ENCODE measurements around the gene TAS2R40. TPM values are rescaled to one million over a fixed set of nuclear protein-coding genes. Genes with fewer than 3 reads are reported as not detected.

The TAS2R40 gene
- total RNA-seq, 1 experiment from 2014 or later, result not detected

GRCh38 chr7:143229054-143229790 lies 7.4 kb downstream of the TAS2R40 start:
- Histone ChIP-seq H3K4me3 (replicated peaks in 1 of 2; ENCODE audit: low read depth in 1 of 2, low read length in 2 of 2) (no peak overlapping the region), H3K9me3 (ENCODE audit: control insufficient read depth in 1 of 2, insufficient read depth in 1 of 2, low read depth in 1 of 2, low read length in 2 of 2) (no peaks in the 10 kb centered on the region; a peak in 1 of 4 replicates), H2AFZ (ENCODE audit: low read depth, low read length, poor library complexity, severe bottlenecking) (no peak overlapping the region), H3K4me1 (ENCODE audit: control insufficient read depth in 1 of 2, insufficient read depth in 2 of 2, low read length in 2 of 2) (no peaks in the 10 kb centered on the region), H3K27ac (ENCODE audit: low read depth, low read length) (no peak overlapping the region), H3K4me2 (ENCODE audit: low read length) (no peak overlapping the region), H3K27me3 (ENCODE audit: insufficient read depth, low read length) (peaks cover 5% of the 10 kb centered on the region; the same call in 1 of the 2 replicates), H3K79me2 (ENCODE audit: insufficient read depth, low read length) (no peaks in the 10 kb centered on the region), H3K36me3 (ENCODE audit: control insufficient read depth in 1 of 2, insufficient read depth in 2 of 2, low read length in 2 of 2) (no peaks in the 10 kb centered on the region), H4K20me1 (ENCODE audit: insufficient read depth) (no peaks in the 10 kb centered on the region), H3K9me2 (ENCODE audit: insufficient read depth) (no peaks in the 10 kb centered on the region), H3K9ac (ENCODE audit: low read length) (no peak overlapping the region)
- CTCF ChIA-PET, result interaction anchor here (0.8 kb wide), 1 partner anchor 14 kb away, joined by 4 read pairs; no protein-coding TSS in a partner anchor
- ATAC-seq (no peak), DNase-seq (ENCODE audit: low read depth, low spot score) (no peak)
- no peak for TF ChIP-seq EGR1 (IDR thresholded peaks at IDR 0.05; ENCODE audit: low read depth)
- TF ChIP-seq ELF1 (IDR thresholded peaks at IDR 0.05; ENCODE audit: borderline replicate concordance, low read depth), result no peak
- TF ChIP-seq ZFX (IDR thresholded peaks at IDR 0.05), result no peak
- no peak for TF ChIP-seq CEBPB (IDR thresholded peaks at IDR 0.05; ENCODE audit: low read depth)
- no peak for TF ChIP-seq ZBTB33 (IDR thresholded peaks at IDR 0.05; ENCODE audit: extremely low read depth, insufficient replicate concordance, low read length)
- no peak for TF ChIP-seq FOSL1 (IDR thresholded peaks at IDR 0.05; ENCODE audit: low read depth)
- TF ChIP-seq JUND (IDR thresholded peaks at IDR 0.05), result no peak
- TF ChIP-seq ZNF274 (IDR thresholded peaks at IDR 0.05; ENCODE audit: low read depth, low read length), result no peak
- no peak for TF ChIP-seq ATF3 (IDR thresholded peaks at IDR 0.05)
- POLR2A ChIA-PET, result no interaction called here
- intact Hi-C loops (cut with micrococcal nuclease), result no loop called here
- RAD21 ChIA-PET (ENCODE audit: low non-redundant PET in 1 of 2, low total read pairs in 2 of 2, uncharacterized antibody in 2 of 2, unreplicated experiment in 2 of 2), result no interaction called here
- BruUV-seq (replicated peaks), result no TSS peak

All from HCT116 (cell line).